HUDEP-2 (cell line): Measurements from ENCODE around the gene ZGPAT.
"Not testable (repeated sequence)": the region's sequence is repeated elsewhere in the genome, so short reads cannot be mapped to it uniquely, and the experiment has no call there.

Experiments
- DNase-seq, 76 experiments: peaks; one replicate each; lab custom pipeline; 2025; ENCODE audit not compliant: unreplicated experiment in 76 of 76; lab: John Stamatoyannopoulos, UW

Gene ZGPAT, protein sequence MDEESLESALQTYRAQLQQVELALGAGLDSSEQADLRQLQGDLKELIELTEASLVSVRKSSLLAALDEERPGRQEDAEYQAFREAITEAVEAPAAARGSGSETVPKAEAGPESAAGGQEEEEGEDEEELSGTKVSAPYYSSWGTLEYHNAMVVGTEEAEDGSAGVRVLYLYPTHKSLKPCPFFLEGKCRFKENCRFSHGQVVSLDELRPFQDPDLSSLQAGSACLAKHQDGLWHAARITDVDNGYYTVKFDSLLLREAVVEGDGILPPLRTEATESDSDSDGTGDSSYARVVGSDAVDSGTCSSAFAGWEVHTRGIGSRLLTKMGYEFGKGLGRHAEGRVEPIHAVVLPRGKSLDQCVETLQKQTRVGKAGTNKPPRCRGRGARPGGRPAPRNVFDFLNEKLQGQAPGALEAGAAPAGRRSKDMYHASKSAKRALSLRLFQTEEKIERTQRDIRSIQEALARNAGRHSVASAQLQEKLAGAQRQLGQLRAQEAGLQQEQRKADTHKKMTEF

DNA sequence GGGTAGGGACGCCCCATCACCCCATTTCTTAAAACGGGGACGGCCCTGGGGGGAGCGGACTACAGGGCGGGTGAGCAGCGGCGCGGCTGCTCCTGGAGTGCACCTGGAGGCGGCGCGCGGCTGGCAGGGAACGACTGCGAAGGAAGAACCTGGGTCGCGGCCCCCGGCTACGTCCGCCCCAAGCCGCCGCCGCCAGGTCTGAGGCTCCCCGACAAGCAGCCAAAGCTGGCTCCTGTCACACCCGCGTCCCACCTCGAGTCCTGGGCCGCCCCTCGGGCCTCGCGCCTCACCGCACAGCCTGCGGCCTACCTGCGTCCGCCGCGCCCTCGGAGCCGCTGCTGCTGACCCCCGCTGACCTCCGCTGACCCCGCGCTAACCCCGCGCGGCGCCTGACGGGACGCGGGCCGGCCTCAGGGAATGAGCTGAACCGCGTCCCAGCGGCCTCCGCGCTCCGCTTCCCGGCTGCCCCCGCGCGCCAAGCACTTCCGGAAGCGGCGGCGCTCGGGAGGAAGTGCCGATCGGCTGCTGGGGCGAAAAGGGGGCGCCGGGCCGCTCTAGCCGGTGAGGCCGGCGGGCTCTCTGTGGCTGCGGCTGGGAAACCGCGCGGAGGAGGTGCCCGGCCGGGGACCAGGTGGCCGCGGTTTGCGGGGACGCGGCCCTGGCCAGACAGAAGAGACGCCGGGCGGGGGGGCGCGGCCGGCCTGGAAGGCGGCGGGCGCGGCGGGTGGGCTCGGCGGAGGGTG, at the start of gene ZGPAT, which contains the start of gene ARFRP1:
ZGPAT (plus strand) TSS at position 482 of the 743 bp plus-strand sequence. CDS start 542 bp downstream, outside the sequence.
ARFRP1 (minus strand) TSS at position 419 of the 743 bp plus-strand sequence. CDS start 885 bp downstream, outside the sequence.
- DNase-seq, result peak in 72 of 76 experiments; percentile 18 to 88 (median 71)

DNA sequence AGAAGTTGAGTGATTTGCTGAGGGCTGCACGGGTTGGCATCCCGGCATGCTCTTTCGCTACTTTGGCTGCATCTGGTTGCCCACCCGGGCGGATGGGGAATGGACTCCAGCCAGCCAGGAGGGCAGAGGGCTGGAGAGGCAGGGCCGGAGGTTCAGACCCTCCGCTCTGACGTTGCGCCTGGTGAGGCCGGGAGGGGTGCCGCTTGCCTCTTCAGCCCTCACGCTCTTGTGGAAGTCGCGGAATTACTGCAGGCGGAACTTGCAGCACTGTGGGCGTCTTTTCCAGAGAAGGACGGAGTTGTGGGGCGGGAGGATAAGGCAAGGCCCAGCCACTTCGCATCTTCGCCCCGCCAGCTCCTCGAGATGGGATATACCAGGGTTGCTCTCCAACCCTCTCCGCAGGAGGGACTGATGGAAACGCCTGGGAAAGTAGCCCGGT, 49.1 kb upstream of the ZGPAT start:
- DNase-seq, result peak in 7 of 76 experiments; percentile 15 to 45 (median 24)

DNA sequence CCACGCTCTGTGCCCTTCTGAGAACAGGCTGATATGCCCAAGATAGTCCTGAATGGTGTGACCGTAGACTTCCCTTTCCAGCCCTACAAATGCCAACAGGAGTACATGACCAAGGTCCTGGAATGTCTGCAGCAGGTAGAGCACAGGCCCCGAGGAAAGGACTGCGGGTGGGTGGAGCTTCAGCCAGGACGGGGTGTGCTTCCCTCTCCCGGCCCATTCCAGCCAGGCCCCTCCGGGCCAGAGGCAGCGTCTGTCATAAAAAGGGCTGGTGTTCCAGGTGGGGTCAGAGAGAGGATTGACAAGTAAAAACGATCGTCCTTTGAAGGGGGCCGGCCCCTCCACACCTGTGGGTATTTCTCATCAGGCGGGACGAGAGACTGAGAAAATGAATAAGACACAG, 48.5 kb upstream of the ZGPAT start:
- DNase-seq, result no peak

DNA sequence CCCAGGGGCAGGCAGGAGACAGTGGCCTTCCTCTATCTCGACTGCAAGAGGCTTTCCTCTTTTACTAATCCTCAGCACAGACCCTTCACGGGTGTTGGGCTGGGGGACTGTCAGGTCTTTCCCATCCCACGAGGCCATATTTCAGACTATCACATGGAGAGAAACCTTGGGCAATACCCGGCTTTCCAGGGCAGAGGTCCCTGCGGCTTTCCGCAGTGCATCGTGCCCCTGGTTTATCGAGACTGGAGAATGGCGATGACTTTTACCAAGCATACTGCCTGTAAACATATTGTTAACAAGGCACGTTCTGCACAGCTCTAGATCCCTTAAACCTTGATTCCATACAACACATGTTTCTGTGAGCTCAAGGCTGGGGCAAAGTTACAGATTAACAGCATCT, 47.7 kb upstream of the ZGPAT start:
- not testable (repeated sequence) for DNase-seq

DNA sequence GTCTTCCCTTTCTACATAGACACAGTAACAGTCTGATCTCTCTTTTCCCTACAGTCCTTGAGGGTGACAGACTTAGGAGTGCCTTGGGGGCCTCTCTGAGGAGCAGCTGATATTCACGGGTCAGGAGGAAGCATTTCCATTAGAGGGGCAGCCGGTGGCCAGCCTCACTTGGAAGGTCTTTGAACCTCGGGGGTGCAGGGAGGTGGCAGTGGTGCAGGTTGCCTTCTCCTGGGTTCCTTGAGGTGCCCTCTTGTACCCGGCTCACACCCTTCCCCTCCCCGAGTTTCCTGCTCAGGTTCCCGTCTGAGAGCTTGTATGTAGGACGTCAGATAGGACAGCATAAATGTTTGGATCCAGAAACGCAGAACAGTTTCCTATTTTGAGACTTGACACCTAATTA, 47.2 kb upstream of the ZGPAT start:
- no peak for DNase-seq

DNA sequence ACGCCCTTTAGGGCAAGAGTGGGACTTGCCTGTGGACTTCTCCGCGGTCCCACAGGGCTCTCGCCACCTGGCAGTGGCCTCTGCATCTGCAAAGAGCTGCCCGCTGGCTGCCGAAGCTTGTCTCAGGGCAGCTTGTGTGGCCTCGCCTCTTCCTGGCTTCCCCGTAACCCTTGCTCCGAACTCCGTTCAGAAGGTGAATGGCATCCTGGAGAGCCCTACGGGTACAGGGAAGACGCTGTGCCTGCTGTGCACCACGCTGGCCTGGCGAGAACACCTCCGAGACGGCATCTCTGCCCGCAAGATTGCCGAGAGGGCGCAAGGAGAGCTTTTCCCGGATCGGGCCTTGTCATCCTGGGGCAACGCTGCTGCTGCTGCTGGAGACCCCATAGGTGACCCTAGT, 46.7 kb upstream of the ZGPAT start:
- no peak for DNase-seq

DNA sequence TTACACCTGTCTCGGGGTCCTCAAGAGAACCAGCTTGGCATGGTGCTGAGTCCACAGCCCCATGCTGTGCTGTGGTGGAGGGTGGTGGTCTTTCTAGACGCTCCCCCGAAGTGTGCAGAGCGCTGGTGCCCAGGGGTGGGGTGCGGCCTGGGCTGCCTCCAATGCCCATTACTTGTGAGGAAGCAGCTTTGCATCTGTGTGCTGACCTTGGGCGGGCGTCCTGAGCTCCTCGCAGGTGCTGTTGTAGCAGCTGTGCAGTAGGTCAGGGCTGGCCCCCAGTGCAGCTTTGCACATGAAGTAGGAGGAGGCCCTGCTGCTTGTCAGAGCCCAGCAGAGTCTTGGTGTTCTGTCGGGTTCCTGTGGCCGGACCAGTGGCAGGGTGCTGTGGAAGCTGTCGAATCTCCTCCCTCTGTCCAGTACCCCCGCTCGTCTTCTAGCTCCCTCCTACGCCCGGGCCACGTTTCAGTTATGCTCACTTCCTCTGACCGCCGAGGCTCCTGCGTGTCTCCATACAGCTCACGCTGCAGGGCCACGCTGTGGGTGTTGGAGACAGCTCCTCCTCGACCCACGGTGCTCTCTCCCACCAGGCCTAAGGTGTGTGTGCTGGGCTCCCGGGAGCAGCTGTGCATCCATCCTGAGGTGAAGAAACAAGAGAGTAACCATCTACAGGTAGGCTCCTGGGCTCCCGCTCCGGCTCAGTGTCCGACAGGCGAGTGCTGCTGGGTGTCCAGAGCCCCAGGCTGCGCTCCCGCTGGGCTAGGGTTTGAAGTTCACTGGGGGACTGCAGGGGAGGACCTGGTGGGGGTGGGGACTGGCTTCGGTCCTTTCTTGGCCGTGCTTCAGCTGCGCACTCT, 45.7 kb upstream of the ZGPAT start:
- DNase-seq, result no peak

DNA sequence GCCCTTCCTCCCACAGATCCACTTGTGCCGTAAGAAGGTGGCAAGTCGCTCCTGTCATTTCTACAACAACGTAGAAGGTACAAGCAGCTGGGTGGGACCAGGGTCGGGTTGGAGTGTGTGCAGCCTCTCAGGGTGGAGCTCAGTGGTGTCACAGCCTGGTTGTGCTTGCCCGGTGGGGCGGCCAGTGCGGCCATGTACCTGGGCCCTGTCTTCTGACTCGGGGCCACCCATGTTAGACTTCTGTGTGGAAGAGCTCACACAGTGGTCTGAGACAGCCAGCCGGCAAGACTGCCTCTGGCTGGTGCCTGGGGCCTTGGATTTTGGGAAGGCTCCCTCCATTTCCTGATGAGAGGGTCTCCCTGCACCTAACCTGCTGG, 45.0 kb upstream of the ZGPAT start:
- DNase-seq, result no peak

DNA sequence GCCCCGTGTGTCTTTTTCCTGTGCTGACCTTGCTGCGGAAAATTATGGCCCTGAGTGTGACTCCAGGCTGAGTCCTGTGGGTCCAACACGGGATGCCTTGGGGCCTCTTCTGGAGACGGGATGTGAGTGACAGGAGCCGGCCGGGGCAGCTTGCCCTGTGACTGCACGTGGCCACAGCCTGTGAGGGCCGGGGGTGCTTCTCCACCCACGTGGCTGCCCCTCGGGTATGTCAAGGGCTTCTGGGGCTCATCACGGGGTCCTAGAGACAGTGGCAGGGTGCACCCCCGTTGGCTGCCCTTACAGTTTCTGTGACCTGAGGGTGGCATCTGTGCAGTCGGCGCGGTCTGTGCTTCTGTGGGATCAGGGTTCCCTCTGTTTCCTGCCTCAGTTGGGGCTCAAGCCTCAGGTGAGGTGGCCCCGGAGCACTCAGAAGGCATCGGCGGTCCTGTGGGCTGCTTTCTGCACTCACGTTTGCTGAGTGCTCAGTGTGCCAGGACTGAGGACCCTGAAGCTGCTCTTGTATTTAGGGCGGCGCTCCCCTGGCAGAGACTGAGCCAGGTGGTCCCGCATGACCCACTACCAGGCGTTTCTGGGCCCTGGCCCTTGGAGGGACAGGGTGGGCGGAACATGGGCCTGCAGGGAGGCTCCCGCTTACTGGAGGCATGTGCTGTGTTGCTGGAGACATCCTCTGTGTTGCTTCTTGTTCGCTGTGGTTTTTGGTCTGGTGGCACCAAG, 44.3 kb upstream of the ZGPAT start:
- DNase-seq, result no peak

DNA sequence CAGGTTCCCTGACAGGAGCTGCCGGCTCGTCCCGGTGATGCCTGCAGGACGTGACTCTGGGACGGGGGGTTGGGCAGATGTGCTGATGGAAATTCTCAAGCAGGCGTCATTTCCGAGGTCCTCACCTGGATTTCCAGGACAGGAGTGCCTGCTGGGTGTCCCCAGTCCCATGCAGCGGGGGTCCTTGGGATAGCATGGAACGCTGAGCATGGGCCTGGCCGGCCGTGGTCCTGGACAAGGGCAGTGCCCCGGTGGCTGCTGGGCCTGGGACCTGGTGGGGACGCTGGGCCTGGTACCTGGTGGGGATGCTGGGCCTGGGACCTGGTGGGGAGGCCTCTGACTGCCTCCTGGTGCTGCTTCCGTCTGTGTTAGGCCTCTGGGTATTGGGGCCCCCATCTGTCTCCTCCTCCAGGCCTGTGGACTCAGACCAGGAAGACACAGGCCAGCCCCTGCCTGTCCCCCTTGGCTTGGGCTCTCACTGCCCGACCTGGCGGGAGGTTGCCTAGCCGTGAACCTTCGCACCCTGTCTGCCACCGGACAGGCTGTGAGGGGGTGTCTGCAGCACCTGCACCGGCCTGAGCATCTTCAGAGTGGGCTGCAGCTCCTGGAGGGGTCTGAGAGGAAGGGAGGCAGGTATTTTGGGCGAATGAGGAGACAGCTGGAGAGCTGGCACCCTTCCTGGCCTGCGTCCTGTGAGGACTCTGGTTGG, 43.5 kb upstream of the ZGPAT start:
- no peak for DNase-seq

DNA sequence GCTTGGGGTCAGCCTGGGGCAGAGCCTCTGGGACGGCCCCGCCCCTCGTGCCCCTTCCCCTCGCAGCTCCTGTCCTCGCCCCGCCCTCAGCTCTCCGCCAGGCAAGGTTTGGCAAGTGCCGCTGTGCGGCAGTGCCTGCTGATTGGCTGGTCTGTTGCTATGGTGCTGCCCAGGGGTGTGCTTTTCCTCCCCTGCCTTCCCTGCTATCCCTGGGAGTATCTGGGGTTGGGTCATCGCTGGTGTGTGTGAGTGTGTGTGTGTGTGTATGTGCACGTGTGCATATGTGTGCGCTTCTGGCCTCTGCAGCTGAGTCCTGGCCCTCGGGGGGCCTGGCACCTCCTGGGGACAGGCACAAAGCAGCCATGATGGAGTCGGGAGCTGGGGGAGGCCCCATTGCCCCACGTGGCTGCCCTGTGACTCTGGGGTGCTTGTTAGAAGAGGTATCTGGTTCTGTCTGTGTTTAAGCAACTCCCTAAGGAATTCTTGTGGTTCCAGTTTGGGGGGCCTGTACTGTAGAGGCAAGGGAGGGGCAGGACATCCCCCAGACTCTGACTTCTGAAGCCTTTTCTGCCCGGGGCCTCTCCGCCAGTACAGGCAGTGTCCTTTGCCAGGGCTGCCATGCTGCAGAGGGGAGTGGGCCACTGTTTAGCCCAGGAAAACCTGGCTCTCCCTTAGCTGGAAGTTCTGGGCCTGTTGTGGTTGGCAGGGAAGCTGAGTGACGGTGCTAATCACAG, 42.8 kb upstream of the ZGPAT start:
- no peak for DNase-seq

DNA sequence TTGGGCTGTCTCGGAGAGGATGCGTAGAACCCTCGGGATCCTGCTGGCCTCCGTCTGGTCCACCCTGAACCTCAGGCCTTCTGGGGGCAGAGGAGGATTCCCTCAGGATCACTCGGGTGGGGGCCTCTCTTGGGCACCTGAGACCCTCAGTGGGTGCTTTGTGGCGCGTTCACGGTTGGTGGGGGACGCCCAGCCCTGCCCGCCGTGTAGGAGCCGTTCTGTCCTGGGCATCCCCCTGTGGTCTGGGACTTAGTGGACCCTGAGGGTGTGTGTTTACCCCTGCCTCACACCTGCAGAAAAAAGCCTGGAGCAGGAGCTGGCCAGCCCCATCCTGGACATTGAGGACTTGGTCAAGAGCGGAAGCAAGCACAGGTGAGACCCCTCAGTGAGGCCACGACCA, 42.1 kb upstream of the ZGPAT start:
- DNase-seq, result no peak

DNA sequence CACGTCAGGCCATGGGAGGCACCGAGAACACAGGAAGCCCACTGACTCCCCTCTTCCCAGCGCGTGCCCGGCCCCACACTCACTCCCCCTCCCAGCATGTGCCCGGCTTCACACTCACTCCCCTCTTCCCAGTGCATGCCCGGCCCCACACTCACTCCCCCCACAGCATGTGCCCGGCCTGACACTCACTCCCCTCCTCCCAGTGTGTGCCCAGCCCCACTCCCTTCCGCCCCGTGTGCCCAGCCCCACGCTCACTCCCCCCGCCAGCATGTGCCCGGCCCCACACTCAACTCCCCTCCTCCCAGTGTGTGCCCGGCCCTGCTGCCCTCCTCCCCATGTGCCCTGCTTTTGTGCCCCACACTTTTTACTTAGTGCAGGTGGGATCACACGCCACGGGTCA, 40.0 kb upstream of the ZGPAT start:
- DNase-seq, result no peak

DNA sequence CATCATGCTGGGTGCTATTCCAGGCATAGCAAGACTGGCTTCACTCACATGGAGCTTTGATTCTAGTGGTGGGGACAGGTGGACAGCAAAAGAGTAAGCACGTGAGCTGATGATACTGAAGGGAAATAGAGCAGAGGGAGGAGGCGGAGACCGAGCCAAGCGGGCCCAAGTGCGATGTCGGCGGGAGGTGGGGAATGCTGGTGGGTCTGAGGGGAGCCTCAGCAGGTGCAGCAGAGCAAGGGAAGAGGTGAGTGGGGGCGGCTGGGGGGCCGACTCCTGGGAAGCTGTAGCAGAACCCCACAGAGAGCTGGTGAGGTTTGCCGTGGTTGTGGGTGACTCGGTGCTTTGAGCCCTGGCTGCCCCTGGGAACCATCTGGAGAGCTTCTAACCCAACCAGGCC, 39.5 kb upstream of the ZGPAT start:
- no peak for DNase-seq

DNA sequence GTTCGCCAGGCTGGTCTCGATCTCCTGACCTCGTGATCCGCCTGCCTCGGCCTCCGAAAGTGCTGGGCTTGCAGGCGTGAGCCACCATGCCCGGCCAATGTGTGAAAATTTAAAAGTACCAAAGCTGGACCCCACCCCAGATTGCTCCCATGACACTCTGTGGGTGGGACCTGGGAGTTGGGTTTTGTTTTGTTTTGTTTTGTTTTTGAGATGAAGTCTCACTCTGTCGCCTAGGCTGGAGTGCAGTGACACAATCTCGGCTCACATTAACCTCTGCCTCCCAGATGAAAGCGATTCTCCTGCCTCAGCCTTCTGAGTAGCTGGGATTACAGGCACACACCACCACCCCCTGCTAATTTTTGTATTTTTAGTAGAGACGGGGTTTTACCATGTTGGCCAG, 36.1 kb upstream of the ZGPAT start:
- not testable (repeated sequence) for DNase-seq

DNA sequence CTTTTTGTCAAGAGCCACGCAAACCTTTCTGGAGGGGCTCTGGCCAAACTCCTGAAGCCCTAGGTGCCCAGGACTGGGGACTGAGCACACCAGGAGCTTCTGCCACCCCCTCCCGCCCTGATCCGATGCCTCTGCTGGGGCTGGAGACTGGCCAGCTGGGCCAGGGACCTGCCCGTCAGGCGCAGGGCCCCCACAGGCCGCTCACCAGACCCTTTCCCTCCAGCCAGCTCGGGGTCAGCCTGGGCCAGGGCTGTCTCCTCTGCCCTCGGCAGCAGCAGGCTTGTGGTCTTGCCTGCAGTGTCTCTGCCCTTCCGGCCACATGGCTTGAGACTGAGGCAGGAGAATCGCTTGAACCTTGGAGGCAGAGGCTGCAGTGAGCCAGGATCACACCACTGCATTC, 35.2 kb upstream of the ZGPAT start:
- no peak for DNase-seq

DNA sequence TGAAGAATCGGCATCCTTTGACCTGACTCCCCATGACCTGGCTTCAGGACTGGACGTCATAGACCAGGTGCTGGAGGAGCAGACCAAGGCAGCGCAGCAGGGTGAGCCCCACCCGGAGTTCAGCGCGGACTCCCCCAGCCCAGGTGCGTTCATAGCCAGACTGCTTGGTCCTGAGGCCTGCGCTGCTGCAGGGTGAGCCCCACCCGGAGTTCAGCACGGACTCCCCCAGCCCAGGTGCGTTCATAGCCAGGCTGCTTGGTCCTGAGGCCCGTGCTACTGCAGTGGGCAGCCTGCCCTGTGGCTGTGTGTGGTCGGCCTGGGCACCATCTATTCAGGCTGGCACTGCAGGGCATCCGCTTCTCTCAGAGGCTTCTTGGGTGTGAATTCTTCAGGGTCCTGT, 33.9 kb upstream of the ZGPAT start:
- DNase-seq, result no peak

DNA sequence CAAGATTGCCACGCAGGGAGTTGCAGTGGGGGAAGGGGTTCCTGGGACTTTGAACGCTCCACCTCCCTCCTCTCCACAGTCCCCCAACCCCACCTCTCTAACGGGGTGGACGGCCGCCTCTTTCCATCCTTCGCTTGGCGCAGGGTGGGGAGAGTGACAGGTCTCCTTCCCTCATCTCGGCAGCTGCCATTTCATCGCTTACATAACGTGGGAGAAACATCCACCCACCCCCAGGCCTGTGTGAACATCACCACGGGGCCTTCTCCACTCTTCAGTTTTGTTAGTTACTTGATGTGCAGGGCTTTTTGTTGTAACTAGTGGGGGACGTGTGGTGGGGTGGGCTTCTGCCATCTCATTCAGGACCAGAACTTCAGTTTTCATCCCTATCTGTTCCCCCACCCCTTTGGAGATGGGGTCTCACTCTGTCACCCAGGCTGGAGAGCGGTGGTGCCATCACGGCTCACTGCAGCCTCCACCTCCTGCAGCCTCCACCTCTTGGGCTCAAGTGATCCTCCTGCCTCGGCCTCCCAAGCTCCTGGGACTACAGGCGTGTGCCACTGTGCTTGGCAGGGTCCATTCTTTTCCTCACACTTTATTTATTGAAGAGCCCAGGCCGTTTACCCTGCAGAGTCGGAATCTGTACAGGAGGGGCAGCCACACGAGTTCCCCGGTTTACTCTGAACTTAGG, 32.0 kb upstream of the ZGPAT start:
- no peak for DNase-seq
